Upper lobe of left lung (tissue), 6 donors: ENCODE results near the gene LRRC10B. TPM values are rescaled to one million over a fixed set of nuclear protein-coding genes. Genes with fewer than 3 reads are reported as not detected.
A peak's percentile ranks its signal among the peaks of the same experiment; 100 is the strongest.

Experiments used
- ATAC-seq, 2 donors: fragments of 200-7000 bp; cut with Tn5 transposase; one replicate each; pipeline ENCODE4 v1.9.1; 2022; ENCODE audit warnings: mild to moderate bottlenecking in 2 of 2, moderate library complexity in 2 of 2; ENCODE audit not compliant: low FRiP score in 2 of 2
- DNase-seq, 2 donors: peaks; one replicate each; pipeline ENCODE4 v3.0.0-alpha.2; 2019 to 2020
- H3K27ac ChIP-seq, 4 donors: fragments of 200-600 bp; sonication (generic); one replicate each; pipeline ENCODE4 v1.5.1; 2016 to 2019
- H3K27me3 ChIP-seq, 4 donors: fragments of 200-600 bp; sonication (generic); one replicate each; pipeline ENCODE4 v1.5.1; 2017 to 2019
- H3K36me3 ChIP-seq, 4 donors: fragments of 200-600 bp; sonication (generic); one replicate each; pipeline ENCODE4 v1.5.1; 2016 to 2019
- H3K4me1 ChIP-seq, 4 donors: fragments of 200-600 bp; sonication (generic); one replicate each; pipeline ENCODE4 v1.5.1; 2018 to 2019
- H3K4me3 ChIP-seq, 4 donors: fragments of 200-600 bp; sonication (generic); one replicate each; pipeline ENCODE4 v1.5.1; 2017 to 2019; ENCODE audit warnings: mild to moderate bottlenecking in 2 of 4, moderate library complexity in 1 of 4
- H3K9me3 ChIP-seq, 4 donors: fragments of 200-600 bp; sonication (generic); one replicate each; pipeline ENCODE4 v1.5.1; 2018 to 2019
- CTCF ChIP-seq, 6 experiments: fragments of 450-650 bp in 4 of 6; fragments of 200-600 bp in 2 of 6; sonication (generic) in 2 of 6; IDR thresholded peaks; one replicate each; pipeline ENCODE4 v1.5.1; 2016 to 2019; ENCODE audit warnings: antibody characterized with exemption in 6 of 6
- EP300 ChIP-seq, 4 donors: sonication (generic); formaldehyde crosslinking; IDR thresholded peaks; one replicate each; pipeline ENCODE4 v1.5.1; 2017; ENCODE audit warnings: antibody characterized with exemption in 4 of 4, control low read depth in 2 of 4
- POLR2A ChIP-seq, 4 donors: fragments of 450-650 bp; IDR thresholded peaks; one replicate each; pipeline ENCODE4 v1.5.1; 2016 to 2017; ENCODE audit warnings: antibody characterized with exemption in 4 of 4, mild to moderate bottlenecking in 2 of 4
- POLR2AphosphoS5 ChIP-seq, 2 donors: sonication (generic); formaldehyde crosslinking; IDR thresholded peaks; one replicate each; pipeline ENCODE4 v1.5.1; 2017; ENCODE audit warnings: antibody characterized with exemption in 2 of 2
- WGBS, 2 donors: methylation state at CpG; one replicate each; pipeline ENCODE4 v1.1.5; 2017 to 2018; 5-methylcytosine and 5-hydroxymethylcytosine counted together
- total RNA-seq, 6 donors: library from RNA; depleted of rRNA in 4 of 6; stranded (reverse); fragments of >200 nt in 4 of 6; gene quantifications; one replicate each; pipeline versions ENCODE4 v1.1.0 to v1.2.1, GENCODE V29; 2016 to 2021
- donor health status: DM: no; HTN: no; CAD: no; lungs with moderate emphysema.
- donor health status: DM: no; HTN: yes; CAD: no; lungs with severe emphysema.

LRRC10B gene
- total RNA-seq, 6 donors from 2014 or later, result 0.31 to 24.2 (median 8.5) TPM

GRCh38 chr11:61552108-61552635, 43.6 kb downstream of the LRRC10B start:
- Histone ChIP-seq H3K36me3 (no peaks in the 10 kb centered on the region), H3K9me3 (no peaks in the 10 kb centered on the region), H3K4me3 (no peak overlapping the region), H3K27me3 (peaks cover 0 to 21% (median 4%) of the 10 kb centered on the region in 4 donors), H3K27ac (no peak overlapping the region), H3K4me1 (peaks cover 0 to 7% (median 0%) of the 10 kb centered on the region in 4 donors)
- no peak for TF ChIP-seq EP300 (IDR thresholded peaks at IDR 0.05)
- no peak for TF ChIP-seq POLR2AphosphoS5 (IDR thresholded peaks at IDR 0.05)
- TF ChIP-seq CTCF (IDR thresholded peaks at IDR 0.05), result no peak
- no peak for TF ChIP-seq POLR2A (IDR thresholded peaks at IDR 0.05)
- ATAC-seq (no peak), DNase-seq (no peak)
- 51 to 76% methylated on average over 10 to 13 of the region's 13 CpGs for WGBS, 2 donors

GRCh38 chr11:61553373-61554171, 45.0 kb downstream of the LRRC10B start:
- H3K27me3 ChIP-seq, result peaks cover 0 to 21% (median 4%) of the 10 kb centered on the region in 4 donors
- WGBS, 2 donors, result 54 to 67% methylated on average over 11 to 15 of the region's 15 CpGs
- no peak overlapping the region for H3K27ac ChIP-seq
- H3K4me3 ChIP-seq, result no peak overlapping the region
- H3K9me3 ChIP-seq, result no peaks in the 10 kb centered on the region
- H3K4me1 ChIP-seq, result peaks cover 0 to 7% (median 0%) of the 10 kb centered on the region in 4 donors
- DNase-seq (no peak), ATAC-seq (no peak)
- H3K36me3 ChIP-seq, result no peaks in the 10 kb centered on the region
- TF ChIP-seq EP300 (IDR thresholded peaks at IDR 0.05), result no peak
- TF ChIP-seq POLR2AphosphoS5 (IDR thresholded peaks at IDR 0.05), result no peak
- no peak for TF ChIP-seq POLR2A (IDR thresholded peaks at IDR 0.05)
- TF ChIP-seq CTCF (IDR thresholded peaks at IDR 0.05), result no peak

GRCh38 chr11:61554172-61554988, 45.8 kb downstream of the LRRC10B start:
- WGBS, 2 donors, result 48 to 71% methylated on average over 2 to 13 of the region's 13 CpGs
- TF ChIP-seq POLR2A (IDR thresholded peaks at IDR 0.05) (no peak), CTCF (IDR thresholded peaks at IDR 0.05) (no peak), POLR2AphosphoS5 (IDR thresholded peaks at IDR 0.05) (no peak), EP300 (IDR thresholded peaks at IDR 0.05) (no peak)
- H3K27ac ChIP-seq, result no peak overlapping the region
- H3K4me3 ChIP-seq, result no peak overlapping the region
- H3K36me3 ChIP-seq, result no peaks in the 10 kb centered on the region
- H3K4me1 ChIP-seq, result peaks cover 0 to 7% (median 0%) of the 10 kb centered on the region in 4 donors
- no peak for ATAC-seq
- peaks cover 0 to 21% (median 4%) of the 10 kb centered on the region in 4 donors for H3K27me3 ChIP-seq
- DNase-seq, result peak in 1 of 2 donors; percentile 40
- no peaks in the 10 kb centered on the region for H3K9me3 ChIP-seq

GRCh38 chr11:61555051-61555969, 46.8 kb downstream of the LRRC10B start:
- Histone ChIP-seq H3K27me3 (peaks cover 0 to 21% (median 4%) of the 10 kb centered on the region in 4 donors), H3K4me1 (peaks cover 0 to 7% (median 0%) of the 10 kb centered on the region in 4 donors), H3K4me3 (no peak overlapping the region), H3K27ac (no peak overlapping the region), H3K36me3 (no peaks in the 10 kb centered on the region), H3K9me3 (no peaks in the 10 kb centered on the region)
- WGBS, 2 donors, result 28 to 36% methylated on average over 23 to 56 of the region's 57 CpGs
- no peak for ATAC-seq
- TF ChIP-seq POLR2AphosphoS5 (IDR thresholded peaks at IDR 0.05) (no peak), EP300 (IDR thresholded peaks at IDR 0.05) (no peak), CTCF (IDR thresholded peaks at IDR 0.05) (no peak), POLR2A (IDR thresholded peaks at IDR 0.05) (no peak)
- DNase-seq, result peak in 1 of 2 donors; percentile 77
